HG03378 (cell line): ENCODE measurements around the gene LEF1.

Source experiments
- ATAC-seq: cut with Tn5 transposase; IDR thresholded peaks from one replicate; pipeline ENCODE4 v1.9.1; 2021; ENCODE audit warnings: mild to moderate bottlenecking, moderate library complexity; ENCODE audit not compliant: unreplicated experiment

Gene LEF1

DNA sequence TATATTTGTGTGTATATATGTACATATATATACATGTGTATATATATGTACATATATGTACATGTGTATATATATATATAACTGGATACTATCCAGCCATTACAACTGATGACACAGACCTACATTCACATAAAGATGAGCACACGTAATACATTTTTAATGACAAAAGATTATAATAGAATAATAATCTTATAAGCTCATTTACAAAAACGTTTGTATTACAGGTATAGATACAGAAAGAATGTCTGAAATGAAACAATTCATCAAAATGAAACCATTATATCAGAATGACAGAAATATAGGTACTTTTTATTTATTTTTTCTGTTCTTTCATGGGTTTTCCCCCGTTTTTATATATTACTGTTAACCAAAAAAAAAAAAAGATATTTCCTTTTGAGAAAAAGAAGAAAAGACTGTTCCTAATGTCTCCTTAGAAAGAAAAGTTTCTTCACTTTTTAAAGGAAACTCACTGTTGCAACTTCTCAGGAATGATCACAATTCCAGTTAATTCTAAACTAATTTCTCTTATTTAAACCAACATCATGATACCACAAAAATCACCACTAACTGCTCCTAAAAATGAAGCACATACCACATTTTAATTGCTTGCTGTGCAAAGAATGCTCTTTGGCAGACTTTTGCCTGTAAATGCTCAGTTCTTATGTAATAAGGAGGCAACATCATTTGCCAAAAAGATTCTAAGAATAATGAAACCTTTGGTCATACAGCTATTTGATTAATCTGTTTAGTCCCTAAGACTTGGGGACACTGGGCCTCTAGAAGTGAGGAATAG lies 18.9 kb downstream of the LEF1 start:
- no peak for ATAC-seq

DNA sequence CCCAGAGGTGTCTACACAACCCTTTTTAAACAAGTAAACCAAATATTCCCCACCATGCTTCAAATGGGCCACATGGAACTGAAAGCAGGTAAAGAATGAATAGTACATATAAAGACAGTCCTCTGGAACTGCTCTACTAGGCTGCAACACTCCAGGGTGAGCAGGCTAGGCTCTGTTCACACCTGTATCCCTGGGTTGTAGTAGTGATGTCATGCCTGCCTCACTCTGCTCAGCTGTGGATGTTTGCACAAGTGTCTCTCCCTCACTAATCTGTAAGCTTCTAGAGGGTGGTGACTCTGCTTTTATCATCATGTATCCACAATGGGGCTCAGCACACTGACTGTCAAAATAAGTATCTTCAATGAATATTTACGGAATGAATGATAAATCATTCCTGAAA lies 20.4 kb downstream of the LEF1 start:
- no peak for ATAC-seq

DNA sequence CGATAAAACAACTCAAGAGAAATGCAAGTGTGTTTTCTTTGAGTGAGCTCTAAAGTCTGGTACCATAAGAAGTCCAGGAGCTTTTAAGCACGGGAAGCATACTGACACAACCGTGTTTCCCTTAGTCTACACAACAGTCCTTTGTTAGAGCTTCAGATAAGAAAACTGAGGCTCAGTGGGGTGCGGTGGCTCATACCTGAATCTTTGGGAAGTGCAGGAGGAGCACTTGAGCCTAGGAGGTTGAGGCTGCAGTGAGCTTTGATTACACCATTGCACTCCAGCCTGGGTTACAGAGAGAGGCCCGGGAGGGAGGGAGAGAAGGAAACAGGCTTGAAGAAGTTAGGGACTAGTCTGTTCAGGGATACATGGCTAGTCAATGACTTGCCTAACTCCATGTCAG lies 21.9 kb downstream of the LEF1 start:
- no peak for ATAC-seq

DNA sequence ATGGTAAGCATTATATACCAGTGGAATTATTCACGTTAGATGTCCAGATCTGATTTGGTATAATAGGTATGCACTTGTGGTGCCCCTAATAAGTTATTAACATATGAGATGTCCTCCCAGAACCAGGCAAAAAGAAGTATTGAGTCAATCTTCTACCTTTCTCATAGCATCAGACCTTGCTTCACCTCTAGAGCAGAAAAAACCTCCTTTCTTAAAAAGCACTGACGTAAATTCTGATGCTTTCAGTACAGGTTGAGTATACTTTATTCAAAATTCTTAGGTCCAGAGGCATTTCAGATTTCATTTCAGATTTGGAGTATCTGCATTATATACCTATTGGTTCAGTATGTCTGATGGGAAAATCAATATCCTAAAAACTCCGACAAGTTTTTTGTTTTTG lies 22.4 kb downstream of the LEF1 start:
- ATAC-seq, result no peak

DNA sequence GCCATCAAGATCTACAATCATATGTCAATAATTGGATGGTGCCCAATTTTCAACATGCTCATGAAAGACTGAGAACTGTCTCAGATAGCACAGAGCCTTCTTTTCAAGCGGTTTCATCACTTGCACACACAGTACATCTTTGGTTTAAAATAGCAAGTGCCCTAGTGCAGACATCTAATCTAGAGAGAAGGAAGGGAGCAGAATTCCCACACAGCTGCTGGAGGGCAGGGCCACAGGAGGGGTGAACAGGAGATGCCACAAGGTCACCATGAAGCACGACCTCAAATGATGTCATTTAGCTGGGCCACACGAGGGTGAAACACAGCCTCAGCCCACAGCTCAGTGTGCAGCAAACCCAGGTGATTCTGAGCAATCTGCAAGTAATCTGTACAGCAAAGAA lies 24.3 kb downstream of the LEF1 start:
- no peak for ATAC-seq

DNA sequence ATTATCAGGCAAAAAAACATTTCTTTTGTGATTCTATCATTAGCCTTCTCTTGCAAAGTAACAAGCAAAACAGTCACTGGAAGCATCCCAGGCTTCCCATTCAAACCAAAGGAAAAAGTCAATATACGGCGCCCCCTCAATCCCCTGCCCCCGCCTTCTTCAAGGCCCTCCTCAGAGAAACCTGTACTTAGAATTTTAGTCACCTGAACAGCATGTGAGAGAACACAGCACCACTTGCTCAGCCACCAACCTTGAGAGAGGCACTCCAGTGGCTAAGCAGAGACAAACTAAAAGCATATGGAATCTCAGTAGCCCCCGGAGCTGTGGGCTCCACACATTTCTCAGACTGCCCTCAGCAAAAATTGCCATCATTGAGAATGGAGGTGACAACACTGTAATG lies 25.2 kb downstream of the LEF1 start:
- no peak for ATAC-seq

DNA sequence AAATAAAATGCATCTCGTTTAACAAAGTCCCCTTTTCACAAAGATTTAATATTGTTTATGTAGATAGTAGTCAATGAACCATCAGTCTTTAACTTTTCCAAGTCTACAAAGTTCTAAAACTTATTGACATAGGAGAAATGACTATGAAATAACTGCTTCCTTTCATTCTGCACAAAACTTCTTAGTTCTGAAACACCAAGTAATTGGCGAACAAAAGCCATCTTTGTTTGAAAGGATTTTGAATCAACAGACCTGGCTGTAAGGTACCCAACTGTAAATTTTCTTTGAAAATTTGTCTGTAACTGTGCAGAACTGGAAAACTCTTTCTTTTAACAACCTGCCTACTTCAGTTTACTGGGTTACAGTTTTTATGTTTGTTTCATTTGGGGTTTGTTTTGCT lies 25.9 kb downstream of the LEF1 start:
- ATAC-seq, result no peak

DNA sequence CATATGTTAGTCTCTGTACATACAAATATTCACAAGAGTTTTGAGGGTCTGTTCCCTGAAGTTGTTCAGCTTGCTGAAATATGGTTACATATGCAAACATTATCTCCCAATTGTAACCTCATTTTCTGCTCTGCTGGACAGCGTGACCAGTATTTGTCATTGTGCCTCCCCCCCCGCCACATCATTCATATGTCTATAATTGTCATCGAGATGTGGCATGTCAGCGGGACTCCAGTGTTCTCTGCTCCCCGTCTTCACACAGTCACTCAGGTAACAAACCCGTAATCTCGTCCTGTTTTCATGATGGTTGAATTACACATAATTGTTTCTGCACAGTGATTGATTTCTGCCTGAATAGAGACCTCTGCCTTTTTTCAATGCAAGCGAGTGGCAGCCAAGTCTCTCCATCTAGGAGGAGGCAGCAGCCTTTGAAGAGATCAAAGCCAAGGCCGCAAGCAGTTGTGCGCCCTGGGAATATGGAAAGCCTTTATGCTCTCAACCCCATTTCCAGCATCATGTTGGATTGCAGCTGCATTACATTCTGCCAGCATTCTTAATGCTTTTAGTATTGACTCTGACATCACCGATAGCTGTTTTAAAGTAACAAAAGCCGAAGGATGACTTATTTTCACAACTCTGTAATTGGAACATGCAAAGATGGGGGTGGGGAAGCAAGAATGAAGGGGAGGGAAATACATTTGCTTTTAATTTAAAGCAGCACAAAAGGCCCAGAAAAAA lies 27.4 kb downstream of the LEF1 start:
- ATAC-seq, result no peak

DNA sequence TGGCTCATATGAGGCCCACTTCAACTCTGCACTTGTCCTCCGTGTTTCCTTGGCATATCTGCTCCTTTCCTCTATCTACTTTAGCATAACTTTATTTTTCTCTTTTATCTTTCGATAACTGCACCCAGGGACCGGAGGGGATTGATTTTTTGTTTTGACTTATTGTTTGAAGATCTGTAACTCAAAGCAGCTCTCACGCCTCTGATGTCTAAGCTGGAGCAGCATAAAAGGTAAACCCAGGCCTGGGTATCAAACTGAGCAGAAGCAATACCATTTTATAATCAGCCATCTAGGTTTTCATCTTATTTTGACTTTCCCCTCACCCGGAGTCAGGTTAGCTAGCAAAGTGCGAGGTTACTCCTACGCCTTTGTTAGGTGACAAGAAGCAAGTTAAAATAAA lies 28.4 kb downstream of the LEF1 start:
- ATAC-seq, result no peak

DNA sequence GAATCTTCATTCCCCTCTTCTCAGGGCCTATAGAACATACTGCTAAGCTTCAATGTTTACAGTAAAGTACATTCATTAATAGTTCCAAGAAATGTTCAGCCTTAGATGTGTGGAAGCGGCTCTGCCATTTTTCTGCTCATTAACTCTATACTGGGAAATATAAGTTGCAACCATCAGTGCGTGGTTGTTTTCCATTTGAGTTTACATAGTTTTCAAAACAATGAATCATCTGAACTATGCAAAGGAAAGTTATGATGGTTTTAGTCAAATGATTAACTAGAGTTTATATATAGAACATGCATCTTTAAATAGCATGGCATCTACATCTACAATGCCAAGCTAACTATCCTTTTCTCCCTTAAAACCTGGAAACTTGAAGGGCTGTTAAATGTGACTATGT lies 29.6 kb downstream of the LEF1 start:
- peak; percentile 72 for ATAC-seq

DNA sequence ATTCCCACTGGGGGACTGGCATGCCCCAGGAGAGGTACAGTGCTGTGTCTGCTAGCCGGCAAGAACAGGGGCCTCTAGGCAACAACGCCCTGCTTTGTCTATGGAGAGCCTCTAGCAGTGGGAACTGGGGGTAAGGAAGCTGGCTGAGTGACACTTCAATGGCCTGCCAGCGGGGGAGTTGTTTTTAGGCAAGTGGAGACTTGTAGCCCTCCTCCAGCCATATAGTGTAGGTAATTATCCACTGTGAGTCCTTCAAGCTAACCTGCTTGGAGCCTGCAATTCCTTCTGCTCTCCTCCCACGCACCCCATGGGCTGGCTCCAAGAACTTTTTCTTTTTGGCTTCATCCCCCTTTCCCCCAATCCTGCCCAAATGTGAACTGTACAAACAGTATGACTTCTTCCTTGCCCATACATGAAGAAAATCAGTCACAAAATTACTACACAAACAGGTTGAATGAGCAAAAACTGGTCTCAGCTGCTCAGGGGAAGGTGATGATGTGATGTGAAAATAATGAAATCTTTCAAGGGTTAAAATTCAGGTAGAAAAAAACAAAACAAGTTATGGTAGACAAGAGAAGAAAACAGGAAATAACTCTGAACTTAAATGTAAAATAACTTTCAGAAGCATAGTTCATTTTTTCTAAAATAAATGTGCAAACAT lies 33.1 kb downstream of the LEF1 start:
- ATAC-seq, result no peak

DNA sequence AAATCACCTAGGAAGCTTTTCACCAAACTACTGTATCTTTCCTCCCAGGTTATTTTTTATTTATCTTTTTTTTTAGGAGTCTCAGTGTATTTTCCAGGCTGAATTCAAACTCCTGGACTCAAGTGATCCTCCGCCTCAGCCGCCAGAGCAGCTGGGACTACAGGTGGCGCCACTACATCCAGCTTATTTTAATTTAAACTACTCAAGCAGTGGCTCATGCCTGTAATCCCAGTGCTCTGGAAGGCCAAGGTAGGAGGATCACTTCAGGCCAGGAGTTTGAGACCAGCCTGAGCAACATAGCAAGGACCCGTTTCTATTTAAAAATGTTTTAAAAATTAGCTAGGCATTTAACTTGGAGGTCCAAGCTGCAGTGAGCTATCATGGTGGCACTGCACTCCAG lies 37.8 kb downstream of the LEF1 start:
- ATAC-seq, result no peak

DNA sequence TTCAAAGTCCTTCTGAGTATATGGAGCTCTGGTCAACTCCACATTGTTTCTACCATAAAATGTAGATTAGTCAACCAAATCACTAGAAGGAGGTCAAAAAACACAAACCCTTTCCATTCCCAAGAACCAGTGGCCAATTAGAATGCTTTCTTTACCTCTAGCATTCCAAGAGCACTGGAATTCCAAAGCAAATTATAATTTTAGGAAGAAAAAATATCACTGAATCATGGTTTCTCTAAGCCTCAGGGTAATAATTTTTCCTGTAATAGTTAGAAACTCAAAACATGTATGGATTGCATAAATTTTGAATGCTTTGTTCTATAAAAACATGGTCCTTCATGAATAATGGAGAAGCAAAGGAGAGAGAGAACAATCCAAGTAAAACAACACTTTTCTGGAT lies 39.5 kb downstream of the LEF1 start:
- no peak for ATAC-seq

DNA sequence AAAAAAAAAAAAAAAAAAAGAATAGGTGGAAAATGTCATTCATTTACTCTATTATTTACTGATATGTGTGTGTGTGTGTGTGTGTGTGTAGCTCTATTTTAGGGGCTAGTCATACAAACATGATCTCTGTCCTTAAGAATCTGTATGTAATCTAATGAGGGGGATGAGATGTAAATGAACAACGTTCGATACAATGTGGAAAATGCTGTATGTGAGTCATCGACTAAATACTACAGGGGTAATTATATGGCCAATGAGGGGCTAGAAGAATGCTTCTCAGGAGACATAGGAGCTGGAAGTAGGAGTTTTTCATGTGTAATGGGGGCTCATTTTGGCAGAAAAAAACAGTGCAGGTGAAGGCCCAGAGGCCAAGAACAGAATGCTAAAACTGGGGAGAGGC lies 41.9 kb downstream of the LEF1 start:
- no peak for ATAC-seq

DNA sequence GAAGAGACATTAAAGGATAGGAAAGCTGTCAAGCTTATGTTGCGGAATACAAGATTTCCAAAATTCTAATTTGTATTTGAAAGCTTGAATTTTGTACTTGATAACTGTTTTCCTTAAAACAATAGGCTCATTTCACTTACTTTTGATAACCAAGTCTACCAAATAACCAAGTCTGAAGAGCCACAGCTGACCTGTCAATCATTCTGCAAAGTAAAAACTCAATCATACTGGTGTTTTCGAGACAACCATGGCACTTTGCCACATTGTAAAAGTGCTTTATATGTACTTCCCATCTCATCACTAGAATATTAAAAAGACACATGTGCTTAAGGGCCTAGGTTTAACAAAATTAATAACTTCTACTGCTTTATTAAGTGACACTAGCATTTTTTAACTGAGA lies 47.9 kb downstream of the LEF1 start:
- no peak for ATAC-seq

DNA sequence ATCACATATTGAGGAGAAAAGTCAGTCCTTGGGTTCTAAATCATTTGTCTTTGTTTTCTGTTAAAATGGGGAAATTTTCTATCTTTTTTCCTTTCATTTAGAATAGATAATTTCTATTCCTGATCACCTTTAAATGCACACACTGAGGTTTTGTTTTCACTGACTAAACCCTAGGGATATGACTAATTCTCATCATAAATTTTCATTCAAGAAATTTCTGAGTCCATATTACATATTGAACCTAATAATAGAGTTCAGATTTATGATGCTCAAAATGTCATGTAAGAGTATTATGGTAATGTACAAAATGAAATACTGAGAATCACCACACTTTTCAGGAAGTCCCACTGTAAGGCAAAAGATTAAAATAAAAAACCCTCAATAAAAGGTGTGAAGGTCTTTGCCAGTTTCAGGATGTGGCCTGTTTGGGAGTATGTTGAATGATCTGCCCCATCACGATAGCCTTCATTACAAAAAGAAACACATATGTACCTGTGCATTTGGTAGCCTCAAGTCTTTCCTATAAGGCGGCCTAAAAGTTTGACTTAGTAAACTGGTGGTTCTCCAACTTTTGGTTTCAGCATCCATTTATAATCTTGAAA lies 49.4 kb downstream of the LEF1 start:
- peak; percentile 26 for ATAC-seq

DNA sequence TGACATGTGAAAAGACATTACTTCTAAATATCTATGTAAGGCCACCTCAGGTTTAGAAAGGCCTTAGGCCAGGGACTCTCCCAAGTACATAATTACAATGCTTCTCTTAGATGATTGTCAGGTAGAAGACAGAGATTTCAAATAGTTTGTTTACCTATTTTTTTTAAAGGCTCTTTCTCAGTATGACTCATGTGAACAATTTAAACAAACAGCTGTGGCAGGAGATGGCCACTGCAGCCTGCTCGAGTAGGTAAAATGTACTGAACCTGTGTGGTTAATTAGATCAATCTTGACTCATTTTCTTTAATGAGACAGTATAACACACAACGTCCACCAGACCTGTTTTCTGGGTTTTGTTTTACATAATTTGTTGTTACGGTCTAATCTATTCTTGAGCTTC lies 50.2 kb downstream of the LEF1 start:
- ATAC-seq, result peak; percentile 94

DNA sequence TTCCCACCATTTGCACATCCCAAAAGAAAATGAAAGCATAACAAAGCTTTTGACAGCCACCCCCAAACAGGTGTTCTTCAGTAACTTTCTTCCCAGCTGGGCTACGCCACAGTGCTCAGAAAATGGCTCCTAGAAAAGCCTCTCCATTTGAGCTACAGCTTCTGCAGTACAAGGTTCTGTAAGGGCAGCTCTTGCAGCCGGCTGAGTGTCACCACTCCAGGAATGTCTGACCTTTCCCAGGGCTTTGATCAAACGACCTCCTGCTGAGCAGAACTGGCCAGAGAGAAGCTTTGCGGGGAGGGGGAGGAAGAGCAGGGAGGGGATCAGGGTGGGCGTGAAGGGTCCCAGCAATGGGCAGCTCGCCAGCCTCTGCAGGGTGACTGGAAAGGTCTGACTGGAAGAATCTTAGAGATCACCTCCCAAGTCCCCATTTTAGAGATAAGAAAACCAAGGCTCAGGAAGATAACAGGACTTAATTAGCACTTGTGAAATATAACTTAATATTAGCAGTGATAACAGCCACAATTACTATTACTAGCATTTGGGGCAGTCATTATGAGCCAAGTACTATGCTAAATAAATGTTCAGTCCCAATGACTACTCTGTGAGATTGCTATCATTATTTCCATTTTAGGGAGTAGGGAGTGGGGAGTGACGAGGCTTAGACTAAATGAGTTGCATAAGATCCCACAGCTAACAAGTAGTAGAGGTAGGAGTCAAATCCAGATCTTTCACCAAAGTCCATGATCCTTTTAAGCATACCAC lies 51.1 kb downstream of the LEF1 start:
- ATAC-seq, result no peak

DNA sequence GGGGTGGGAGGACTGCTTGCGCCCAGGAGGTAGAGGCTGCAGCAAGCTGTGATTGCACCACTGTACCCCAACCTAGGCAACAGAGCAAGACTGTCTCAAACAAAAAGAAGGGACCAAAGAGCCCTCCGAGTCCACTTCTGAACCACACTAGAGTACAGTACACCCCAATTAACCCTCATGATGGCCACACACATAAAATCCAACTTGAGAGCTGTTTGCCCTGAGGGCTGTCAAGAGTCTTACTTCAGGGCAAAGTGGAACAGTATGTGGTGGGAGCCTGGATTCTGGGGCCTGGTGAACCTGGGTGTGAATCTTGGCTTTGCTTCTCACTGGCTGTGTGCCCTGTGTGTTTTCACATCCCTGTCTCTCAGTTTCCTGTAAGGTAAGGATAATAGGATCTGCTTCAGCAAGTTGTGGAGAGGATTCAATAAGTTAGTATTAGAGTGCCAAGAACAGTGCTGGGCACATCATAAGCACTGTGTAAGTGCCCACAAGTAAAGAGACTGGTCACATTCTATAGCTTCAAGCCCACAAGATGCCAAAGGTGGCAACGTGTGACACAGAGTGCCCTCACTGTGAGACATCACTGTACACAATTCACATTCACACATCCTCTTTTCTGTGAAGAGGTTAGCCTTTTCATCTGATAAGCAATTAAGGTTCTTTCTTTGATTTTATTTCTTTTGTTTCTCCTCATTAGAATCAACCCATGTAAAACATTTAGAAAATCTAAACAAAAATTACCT lies 52.1 kb downstream of the LEF1 start:
- peak; percentile 28 for ATAC-seq

DNA sequence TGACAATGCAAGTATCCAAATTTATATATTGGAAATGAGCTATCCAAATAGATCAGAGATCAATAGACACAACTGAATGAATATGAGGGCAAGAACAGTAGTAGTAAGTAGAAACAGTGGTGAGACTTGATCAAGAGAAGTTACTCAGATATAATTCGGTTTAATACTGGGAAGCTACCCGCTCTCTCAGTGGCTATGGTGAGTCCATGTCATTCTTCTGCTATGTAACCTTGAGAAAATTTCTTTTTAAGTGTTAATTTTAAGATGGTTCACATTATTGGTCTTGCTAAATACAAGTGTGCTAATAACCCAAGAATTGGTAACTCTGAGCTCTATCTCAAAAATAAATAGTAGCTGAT lies 53.6 kb downstream of the LEF1 start:
- no peak for ATAC-seq
